GM18861 (cell line): ENCODE data around the gene CDCA7L.
"Not testable (repeated sequence)": the region's sequence is repeated elsewhere in the genome, so short reads cannot be mapped to it uniquely, and the experiment has no call there.

Experiments
- ATAC-seq: cut with Tn5 transposase; IDR thresholded peaks from one replicate; pipeline ENCODE4 v1.9.1; 2021; ENCODE audit not compliant: unreplicated experiment

Gene CDCA7L

DNA sequence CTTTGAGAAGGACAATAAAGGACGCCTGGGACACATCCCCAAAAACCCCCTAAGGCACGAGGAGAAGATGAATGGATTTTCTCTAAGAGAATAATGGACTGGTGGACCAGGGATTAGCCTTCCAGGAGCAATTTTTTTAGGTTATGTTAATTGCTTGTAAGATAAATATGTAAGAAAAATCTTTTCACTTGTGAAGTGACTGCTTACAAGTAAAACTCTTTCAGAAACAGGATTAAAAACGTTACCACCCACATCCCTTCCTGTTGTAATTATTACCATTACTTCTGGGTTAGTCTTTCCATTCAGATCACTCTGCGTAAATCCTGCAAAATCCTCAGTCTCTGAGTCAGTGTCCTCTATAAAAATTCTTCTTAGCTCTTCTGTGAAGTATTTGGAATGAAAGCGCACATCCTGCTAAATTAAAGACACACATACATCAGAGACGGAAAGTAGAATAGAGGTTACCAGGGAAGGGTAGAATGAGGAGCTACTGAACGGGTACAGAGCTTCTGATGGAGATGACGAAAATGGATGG is 34.3 kb downstream of the CDCA7L start:
- ATAC-seq, result no peak

GRCh38 chr7:21910253-21910652 is 35.4 kb downstream of the CDCA7L start:
- ATAC-seq, result no peak

DNA sequence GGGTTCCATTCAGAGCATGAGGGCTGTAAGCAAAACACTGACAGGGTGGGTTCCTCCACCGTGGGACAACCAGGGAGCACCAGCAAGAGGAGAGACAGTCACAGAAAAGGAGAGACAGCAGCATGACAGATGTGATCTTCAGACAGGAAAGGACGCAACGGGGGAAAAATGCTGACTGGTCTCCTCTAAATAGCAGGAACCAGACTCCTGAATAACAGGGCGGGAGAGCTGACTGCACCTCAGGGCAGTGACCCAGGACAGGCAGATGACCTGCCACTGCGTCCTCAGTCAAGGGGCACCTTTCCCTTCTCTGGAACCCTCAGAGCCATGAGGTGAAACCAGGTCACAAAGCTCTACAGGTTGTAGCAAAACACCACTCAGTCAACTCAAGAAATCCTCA is 37.0 kb downstream of the CDCA7L start:
- ATAC-seq, result no peak

DNA sequence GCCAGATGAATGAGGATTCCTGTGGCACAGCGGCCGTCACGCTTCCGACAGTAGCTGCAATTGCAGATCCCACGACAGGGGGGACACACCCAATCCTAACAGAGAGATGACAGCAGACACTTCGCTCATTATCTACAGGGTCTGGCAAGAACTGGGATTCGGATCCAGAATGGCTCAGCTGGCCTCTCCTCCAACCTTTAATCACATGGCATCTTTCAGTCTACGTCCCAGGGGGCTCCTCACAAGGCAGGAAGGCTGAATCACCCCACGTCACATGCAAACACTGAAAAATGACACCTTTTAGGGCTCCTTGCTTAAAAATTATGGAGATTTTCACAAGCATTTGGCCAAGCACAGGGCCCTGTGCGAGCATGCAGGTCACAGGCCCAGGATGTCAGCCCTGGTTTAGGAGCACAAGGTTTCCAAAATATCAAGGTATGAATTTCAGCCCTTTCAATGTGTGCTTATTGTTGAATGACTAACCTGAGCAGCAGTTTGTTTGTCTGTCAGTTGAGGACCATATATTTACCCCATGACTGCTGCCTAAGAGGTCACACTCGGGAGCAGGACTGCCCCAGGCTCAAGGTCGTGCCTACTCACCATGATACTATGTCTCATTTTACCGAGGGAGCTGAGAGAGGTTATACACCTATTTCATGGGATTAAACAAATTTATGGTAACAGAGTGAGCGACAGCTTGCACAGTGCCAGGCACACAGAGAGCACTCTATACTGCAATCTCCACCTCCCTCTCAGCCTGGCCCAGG is 42.5 kb downstream of the CDCA7L start:
- no peak for ATAC-seq

GRCh38 chr7:21902240-21902639 is 43.5 kb downstream of the CDCA7L start:
- no peak for ATAC-seq

DNA sequence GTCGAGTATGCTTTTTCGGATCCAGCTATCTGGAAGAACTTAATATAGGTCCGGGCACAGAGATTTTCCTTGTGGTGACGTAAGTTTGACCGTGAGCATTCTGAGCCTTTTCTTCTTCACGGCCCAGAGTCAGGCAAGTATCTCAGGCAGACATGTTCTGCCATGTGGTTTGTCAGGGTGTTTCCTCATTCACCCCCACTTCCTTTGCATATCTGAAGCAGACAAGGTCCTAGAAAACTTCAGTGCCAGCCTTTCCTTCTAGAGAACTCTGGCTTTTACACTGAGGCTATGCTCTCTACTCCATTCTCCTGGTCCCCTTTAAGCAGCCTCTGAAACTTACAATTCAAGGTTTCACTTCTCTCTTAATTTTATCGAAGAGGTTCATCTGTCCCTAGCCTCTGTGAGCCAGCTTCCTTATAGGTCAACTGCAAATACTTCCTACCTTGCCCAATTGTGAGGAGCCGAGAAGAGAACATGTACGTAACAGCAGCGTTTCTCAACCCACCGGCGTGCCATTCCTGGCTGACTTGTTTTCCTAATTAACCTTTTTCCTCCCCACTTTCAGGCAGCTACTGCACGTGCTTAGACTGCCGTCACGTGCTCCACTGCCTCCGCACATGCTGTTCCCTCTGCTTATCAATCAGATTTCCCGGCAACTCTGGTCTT is 47.3 kb downstream of the CDCA7L start:
- peak; percentile 95 for ATAC-seq

DNA sequence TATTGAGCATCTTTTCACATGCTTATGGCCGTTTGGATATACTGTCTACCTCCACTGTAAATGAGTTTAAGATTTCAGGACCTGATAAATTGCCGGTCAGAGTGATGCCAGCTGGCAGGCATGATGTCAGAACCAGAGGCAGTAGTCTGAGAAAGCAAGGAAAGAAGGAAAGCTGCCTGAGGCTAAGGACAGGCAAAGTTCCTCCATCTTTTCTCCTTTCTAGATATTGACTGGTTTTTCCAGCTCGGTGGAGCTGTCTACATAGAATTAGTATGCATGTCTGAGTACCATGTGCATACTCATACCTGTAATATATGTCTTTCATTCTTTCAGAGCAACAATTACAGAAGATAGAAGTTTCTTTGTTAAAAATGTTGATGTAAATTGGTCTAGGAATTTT is 52.3 kb downstream of the CDCA7L start:
- ATAC-seq, result no peak

GRCh38 chr7:21891291-21891690 is 54.4 kb downstream of the CDCA7L start:
- no peak for ATAC-seq

DNA sequence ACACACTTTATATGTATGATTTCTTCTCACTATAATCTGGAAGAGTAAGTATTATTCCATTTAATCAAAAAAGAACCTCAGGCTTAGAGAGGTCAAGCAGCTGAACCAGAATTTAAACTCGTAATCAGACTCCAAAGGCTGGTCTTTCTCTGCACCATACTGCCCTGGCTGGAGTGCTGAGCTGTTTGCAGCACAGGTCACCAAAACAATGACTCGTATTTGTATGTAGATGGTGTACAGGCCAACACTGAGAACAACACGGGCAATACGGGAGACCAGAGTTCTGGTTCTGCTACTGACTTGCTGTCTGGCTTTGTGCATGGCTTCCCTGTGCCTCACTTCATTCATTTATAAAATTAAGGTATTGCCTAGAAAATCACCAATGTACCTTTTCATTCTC is 57.9 kb downstream of the CDCA7L start:
- no peak for ATAC-seq

DNA sequence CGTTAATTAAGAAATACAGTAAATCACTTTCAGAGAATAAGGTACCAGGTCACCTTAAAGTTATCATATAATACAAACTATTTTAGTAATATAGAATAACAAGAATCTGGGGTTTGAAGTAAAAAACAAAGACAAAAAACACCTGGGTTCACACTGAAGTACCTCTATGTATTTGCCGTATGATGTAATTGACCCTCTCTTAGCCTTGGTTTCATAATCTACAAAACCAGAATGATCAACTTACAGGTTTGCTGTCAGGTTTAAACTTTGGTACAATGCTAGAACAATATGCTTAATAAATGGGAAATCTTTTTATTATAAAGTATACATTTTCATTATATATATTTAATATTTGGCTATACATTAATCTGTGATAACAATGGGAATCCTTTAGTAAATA is 58.3 kb downstream of the CDCA7L start:
- ATAC-seq, result no peak

- ATAC-seq, result no peak
These were observed 59.3 kb downstream of the CDCA7L start for GRCh38 chr7:21886396-21886795.

DNA sequence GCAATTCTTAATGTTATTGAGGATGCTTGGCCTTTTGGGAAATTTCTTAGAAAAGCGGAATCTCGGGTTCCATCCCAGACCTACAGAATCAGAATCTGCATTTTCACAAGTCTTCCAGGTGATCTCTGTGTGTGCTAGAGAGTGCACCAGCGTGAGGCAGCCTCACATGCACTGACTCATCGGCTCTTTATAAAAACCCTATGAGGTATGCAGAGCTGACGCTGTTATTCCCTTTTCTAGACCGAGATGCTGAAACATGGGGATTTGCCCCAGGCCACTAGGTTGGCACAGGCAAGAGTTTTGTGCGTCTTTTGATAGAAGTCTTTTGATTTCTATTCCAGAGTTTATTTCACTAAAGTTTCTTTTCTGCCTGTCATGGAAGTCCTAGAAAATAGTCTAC is 61.2 kb downstream of the CDCA7L start:
- ATAC-seq, result no peak

- not testable (repeated sequence) for ATAC-seq
These were observed 62.2 kb downstream of the CDCA7L start for GRCh38 chr7:21883501-21883900.

GRCh38 chr7:21883069-21883468 is 62.6 kb downstream of the CDCA7L start:
- no peak for ATAC-seq

- ATAC-seq, result no peak
These were observed 75.8 kb downstream of the CDCA7L start for GRCh38 chr7:21869785-21870402.

DNA sequence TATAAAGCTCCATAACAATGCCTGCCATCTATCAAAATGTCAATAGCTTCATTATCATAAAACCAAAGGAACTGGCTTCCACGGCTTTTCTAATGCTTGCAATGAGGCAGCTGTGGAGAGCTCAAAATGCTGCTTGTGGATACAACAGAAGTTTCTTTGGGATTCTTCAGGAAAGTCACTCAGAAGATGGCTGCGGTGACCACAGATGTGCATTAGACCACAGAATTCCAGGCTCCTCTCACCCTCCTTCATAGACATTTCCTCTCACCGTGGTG is 77.2 kb downstream of the CDCA7L start:
- no peak for ATAC-seq

- ATAC-seq, result no peak
These were observed 77.7 kb downstream of the CDCA7L start for GRCh38 chr7:21867816-21868575.

DNA sequence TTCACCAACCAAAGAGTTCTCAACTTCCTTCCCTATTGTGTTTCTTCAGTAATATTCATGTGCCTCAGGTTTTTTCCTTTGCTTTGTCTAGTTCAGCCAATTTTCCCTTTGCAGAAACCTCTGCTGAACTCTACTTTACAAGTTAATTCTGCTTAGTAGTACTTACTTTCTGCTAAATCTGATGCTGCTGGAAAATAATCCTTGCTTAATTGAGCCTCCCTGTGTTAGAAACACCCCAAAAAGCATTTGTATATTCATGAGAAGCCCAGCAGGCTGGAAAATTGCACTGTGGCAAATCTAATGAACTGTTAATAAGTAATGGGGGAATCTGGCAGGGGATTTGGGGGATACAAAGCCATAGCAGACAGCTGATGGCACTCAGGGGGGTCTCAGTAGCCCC is 78.5 kb downstream of the CDCA7L start:
- no peak for ATAC-seq

DNA sequence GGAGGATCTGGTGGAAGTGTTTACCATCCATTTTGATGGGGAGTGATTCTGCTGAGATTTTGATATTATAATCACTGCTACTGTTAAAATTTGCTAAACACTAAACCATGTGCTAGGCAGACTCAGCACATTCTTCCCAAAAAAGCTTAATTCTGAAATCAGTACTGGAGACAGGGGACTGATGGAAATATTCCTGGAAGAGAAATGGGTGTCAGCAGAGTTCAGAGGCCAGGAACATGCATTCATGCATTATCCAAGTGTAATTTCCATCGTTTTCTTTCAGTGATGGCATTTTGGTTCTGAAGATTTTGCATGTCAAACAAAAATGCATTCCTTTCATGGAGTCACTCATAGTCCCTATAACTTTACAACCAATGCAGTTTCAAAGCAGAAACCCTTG is 79.0 kb downstream of the CDCA7L start:
- no peak for ATAC-seq

GRCh38 chr7:21865631-21866204 is 80.0 kb downstream of the CDCA7L start:
- ATAC-seq, result not testable (repeated sequence)

GRCh38 chr7:21851559-21851967 is 94.1 kb downstream of the CDCA7L start:
- ATAC-seq, result no peak
